GM18508 (cell line): ENCODE measurements around the gene IGF2R.
"Not testable (repeated sequence)": the region's sequence is repeated elsewhere in the genome, so short reads cannot be mapped to it uniquely, and the experiment has no call there.

ENCODE experiments used
- ATAC-seq: cut with Tn5 transposase; IDR thresholded peaks from one replicate; pipeline ENCODE4 v1.9.1; 2021; ENCODE audit warnings: moderate number of reproducible peaks; ENCODE audit not compliant: insufficient read depth, unreplicated experiment

IGF2R gene

GRCh38 chr6:159952289-159953005 is 16.4 kb upstream of the IGF2R start:
- no peak for ATAC-seq

GRCh38 chr6:159953091-159953601 is 15.7 kb upstream of the IGF2R start:
- no peak for ATAC-seq

- ATAC-seq: no peak
These were observed 12.9 kb upstream of the IGF2R start for GRCh38 chr6:159955945-159956361.

- no peak for ATAC-seq
These were observed 11.7 kb upstream of the IGF2R start for GRCh38 chr6:159957071-159957673.

- no peak for ATAC-seq
These were observed 9.5 kb upstream of the IGF2R start for GRCh38 chr6:159959165-159959975.

GRCh38 chr6:159959976-159960384 is 8.9 kb upstream of the IGF2R start:
- ATAC-seq: no peak

GRCh38 chr6:159960485-159960884 is 8.4 kb upstream of the IGF2R start:
- no peak for ATAC-seq

- ATAC-seq: no peak
These were observed 7.4 kb upstream of the IGF2R start for GRCh38 chr6:159961528-159961927.

- no peak for ATAC-seq
These were observed 5.8 kb upstream of the IGF2R start for GRCh38 chr6:159963111-159963510.

- ATAC-seq: no peak
These were observed 4.8 kb upstream of the IGF2R start for GRCh38 chr6:159964046-159964445.

- ATAC-seq: no peak
These were observed 2.5 kb upstream of the IGF2R start for GRCh38 chr6:159966339-159966738.

GRCh38 chr6:159966981-159967380 is 1.9 kb upstream of the IGF2R start:
- no peak for ATAC-seq

GRCh38 chr6:159967621-159968020 is 1.3 kb upstream of the IGF2R start:
- not testable (repeated sequence) for ATAC-seq

GRCh38 chr6:159969204-159969912 is 476 bp downstream of the IGF2R start:
- peak; percentile 6 for ATAC-seq

GRCh38 chr6:159969921-159970320 is 1.0 kb downstream of the IGF2R start:
- ATAC-seq: peak; percentile 24

- no peak for ATAC-seq
These were observed 1.8 kb downstream of the IGF2R start for GRCh38 chr6:159970659-159971063.

GRCh38 chr6:159971341-159972178 is 2.7 kb downstream of the IGF2R start:
- no peak for ATAC-seq

GRCh38 chr6:159972506-159973268 is 3.8 kb downstream of the IGF2R start:
- ATAC-seq: no peak

- no peak for ATAC-seq
These were observed 4.5 kb downstream of the IGF2R start for GRCh38 chr6:159973406-159973805.
